H4 (cell line): ENCODE measurements around the gene FBXL14. TPM values are rescaled to one million over a fixed set of nuclear protein-coding genes. Genes with fewer than 3 reads are reported as not detected.

Experiments used
- DNase-seq: peaks from one replicate; pipeline ENCODE4 v3.0.0-alpha.2; 2015; ENCODE audit warnings: low spot score
- total RNA-seq: library from RNA; depleted of rRNA; stranded (reverse); fragments of >200 nt; shearing (Covaris generic); gene quantifications from 2 replicates; pipeline ENCODE4 v1.2.3, GENCODE V29; 2014

Gene FBXL14
- total RNA-seq, 1 experiment from 2014 or later, result 6.1 TPM

GRCh38 chr12:1536817-1537216 lies 57.6 kb downstream of the FBXL14 start:
- DNase-seq, result no peak

GRCh38 chr12:1534748-1535147 lies 59.6 kb downstream of the FBXL14 start:
- no peak for DNase-seq

- peak; percentile 56 for DNase-seq
These were observed 60.6 kb downstream of the FBXL14 start for GRCh38 chr12:1533602-1534304.

GRCh38 chr12:1533205-1533601 lies 61.2 kb downstream of the FBXL14 start:
- DNase-seq, result no peak

- DNase-seq, result no peak
These were observed 61.8 kb downstream of the FBXL14 start for GRCh38 chr12:1532375-1533165.

- DNase-seq, result no peak
These were observed 62.6 kb downstream of the FBXL14 start for GRCh38 chr12:1531654-1532374.

GRCh38 chr12:1531153-1531653 lies 63.2 kb downstream of the FBXL14 start:
- no peak for DNase-seq

- DNase-seq, result no peak
These were observed 63.7 kb downstream of the FBXL14 start for GRCh38 chr12:1530592-1531152.

GRCh38 chr12:1529862-1530591 lies 64.4 kb downstream of the FBXL14 start:
- no peak for DNase-seq

- no peak for DNase-seq
These were observed 65.0 kb downstream of the FBXL14 start for GRCh38 chr12:1529228-1529861.

- DNase-seq, result no peak
These were observed 65.6 kb downstream of the FBXL14 start for GRCh38 chr12:1528791-1529190.

GRCh38 chr12:1527789-1528188 lies 66.6 kb downstream of the FBXL14 start:
- DNase-seq, result peak; percentile 57

GRCh38 chr12:1525858-1526257 lies 68.5 kb downstream of the FBXL14 start:
- DNase-seq, result no peak

GRCh38 chr12:1523558-1524050 lies 70.8 kb downstream of the FBXL14 start:
- no peak for DNase-seq

- DNase-seq, result no peak
These were observed 71.3 kb downstream of the FBXL14 start for GRCh38 chr12:1523046-1523445.

GRCh38 chr12:1519642-1520041 lies 74.7 kb downstream of the FBXL14 start:
- no peak for DNase-seq

GRCh38 chr12:1518591-1519516 lies 75.5 kb downstream of the FBXL14 start:
- peak; percentile 94 for DNase-seq

GRCh38 chr12:1517734-1518525 lies 76.5 kb downstream of the FBXL14 start:
- DNase-seq, result no peak

- no peak for DNase-seq
These were observed 77.4 kb downstream of the FBXL14 start for GRCh38 chr12:1517007-1517406.
